Measurements from ENCODE around the gene TRIM69. TPM values are rescaled to one million over a fixed set of nuclear protein-coding genes. Genes with fewer than 3 reads are reported as not detected.

TRIM69 gene
- total RNA-seq, 1 experiment from 2014 or later = 10.8 TPM

DNA sequence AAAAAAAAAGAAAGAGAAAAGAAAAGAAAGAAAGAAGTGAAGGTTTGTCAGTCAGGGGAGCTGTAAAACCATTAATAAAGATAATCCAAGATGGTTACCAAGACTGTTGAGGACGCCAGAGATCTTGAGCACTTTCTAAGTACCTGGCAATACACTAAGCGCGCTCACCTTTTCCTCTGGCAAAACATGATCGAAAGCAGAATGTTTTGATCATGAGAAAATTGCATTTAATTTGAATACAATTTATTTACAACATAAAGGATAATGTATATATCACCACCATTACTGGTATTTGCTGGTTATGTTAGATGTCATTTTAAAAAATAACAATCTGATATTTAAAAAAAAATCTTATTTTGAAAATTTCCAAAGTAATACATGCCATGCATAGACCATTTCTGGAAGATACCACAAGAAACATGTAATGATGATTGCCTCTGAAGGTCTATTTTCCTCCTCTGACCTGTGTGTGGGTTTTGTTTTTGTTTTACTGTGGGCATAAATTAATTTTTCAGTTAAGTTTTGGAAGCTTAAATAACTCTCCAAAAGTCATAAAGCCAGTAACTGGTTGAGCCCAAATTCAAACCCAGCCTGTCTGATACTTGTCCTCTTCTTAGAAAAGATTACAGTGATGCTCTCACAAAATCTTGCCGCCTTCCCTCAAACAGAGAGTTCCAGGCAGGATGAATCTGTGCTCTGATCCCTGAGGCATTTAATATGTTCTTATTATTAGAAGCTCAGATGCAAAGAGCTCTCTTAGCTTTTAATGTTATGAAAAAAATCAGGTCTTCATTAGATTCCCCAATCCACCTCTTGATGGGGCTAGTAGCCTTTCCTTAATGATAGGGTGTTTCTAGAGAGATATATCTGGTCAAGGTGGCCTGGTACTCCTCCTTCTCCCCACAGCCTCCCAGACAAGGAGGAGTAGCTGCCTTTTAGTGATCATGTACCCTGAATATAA, 23.0 kb upstream of the TRIM69 start:
- Histone ChIP-seq H3K36me3 (ENCODE audit: low read depth, low read length) (peaks cover 31% of the 10 kb centered on the region), H3K9me3 (ENCODE audit: low read length) (no peaks in the 10 kb centered on the region), H3K79me2 (ENCODE audit: low read length) (peaks cover 37% of the 10 kb centered on the region), H2AFZ (ENCODE audit: low read length) (no peak overlapping the region), H3K4me2 (ENCODE audit: low read length) (peak overlapping the region; percentile 90), H3K4me1 (ENCODE audit: insufficient read depth, low read length) (peaks cover 6% of the 10 kb centered on the region; the same call in 1 of the 2 replicates), H3K27me3 (ENCODE audit: low read length) (no peaks in the 10 kb centered on the region), H3F3A (ENCODE audit: low read length, unreplicated experiment) (no peaks in the 10 kb centered on the region), H4K20me1 (ENCODE audit: low read length) (peaks cover 6% of the 10 kb centered on the region; the same call in 1 of the 2 replicates), H3K9ac (ENCODE audit: low read length) (peak overlapping the region; percentile 85), H3K9me2 (replicated peaks; ENCODE audit: low read length) (no peaks in the 10 kb centered on the region), H3K27ac (ENCODE audit: low read length) (no peak overlapping the region), H3K4me3 (ENCODE audit: low read length) (peak overlapping the region; percentile 76)
- ChIA-PET CTCF (interaction anchor here (0.6 to 2.4 kb wide), 12 partner anchors 13 to 324 kb away, joined by 3 to 86 read pairs (median 4); partner anchors contain the start of genes SPG11 and TRIM69), POLR2A (ENCODE audit: unreplicated experiment) (interaction anchor here (0.6 to 3.5 kb wide), 9 partner anchors 13 to 310 kb away, joined by 3 to 28 read pairs (median 6); partner anchors contain the start of genes SORD and SPG11)
- no TSS peak for BruUV-seq (replicated peaks)
- TF ChIP-seq EZH2 (IDR thresholded peaks at IDR 0.05; ENCODE audit: low read length, unreplicated experiment) (no peak), CTCF (conservative IDR thresholded peaks at IDR 0.05; ENCODE audit: low read depth, low read length) (peak; percentile 66)
- peak; percentile 4; the same call in 1 of the 2 replicates for ATAC-seq
- DNase-seq = peak; percentile 70
- intact Hi-C loops (cut with micrococcal nuclease) = loop anchor here (1.0 kb wide), 2 partner anchors 13 to 25 kb away; no protein-coding TSS in a partner anchor

DNA sequence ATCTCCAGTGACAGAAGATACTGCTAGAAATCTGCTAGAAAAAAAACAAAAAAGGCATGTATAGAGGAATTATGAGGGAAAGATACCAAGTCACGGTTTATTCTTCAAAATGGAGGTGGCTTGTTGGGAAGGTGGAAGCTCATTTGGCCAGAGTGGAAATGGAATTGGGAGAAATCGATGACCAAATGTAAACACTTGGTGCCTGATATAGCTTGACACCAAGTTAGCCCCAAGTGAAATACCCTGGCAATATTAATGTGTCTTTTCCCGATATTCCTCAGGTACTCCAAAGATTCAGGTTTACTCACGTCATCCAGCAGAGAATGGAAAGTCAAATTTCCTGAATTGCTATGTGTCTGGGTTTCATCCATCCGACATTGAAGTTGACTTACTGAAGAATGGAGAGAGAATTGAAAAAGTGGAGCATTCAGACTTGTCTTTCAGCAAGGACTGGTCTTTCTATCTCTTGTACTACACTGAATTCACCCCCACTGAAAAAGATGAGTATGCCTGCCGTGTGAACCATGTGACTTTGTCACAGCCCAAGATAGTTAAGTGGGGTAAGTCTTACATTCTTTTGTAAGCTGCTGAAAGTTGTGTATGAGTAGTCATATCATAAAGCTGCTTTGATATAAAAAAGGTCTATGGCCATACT, 21.1 kb upstream of the TRIM69 start:
- Histone ChIP-seq H2AFZ (ENCODE audit: low read length) (no peak overlapping the region), H3K9me3 (ENCODE audit: low read length) (no peaks in the 10 kb centered on the region), H3K27me3 (ENCODE audit: low read length) (no peaks in the 10 kb centered on the region), H3K36me3 (ENCODE audit: low read depth, low read length) (peaks cover 37% of the 10 kb centered on the region), H3K4me1 (ENCODE audit: insufficient read depth, low read length) (peaks cover 6% of the 10 kb centered on the region; the same call in 1 of the 2 replicates), H3F3A (ENCODE audit: low read length, unreplicated experiment) (no peaks in the 10 kb centered on the region), H4K20me1 (ENCODE audit: low read length) (peaks cover 6% of the 10 kb centered on the region; the same call in 1 of the 2 replicates), H3K9me2 (replicated peaks; ENCODE audit: low read length) (no peaks in the 10 kb centered on the region), H3K9ac (ENCODE audit: low read length) (no peak overlapping the region), H3K4me2 (ENCODE audit: low read length) (no peak overlapping the region), H3K4me3 (ENCODE audit: low read length) (no peak overlapping the region), H3K79me2 (ENCODE audit: low read length) (peaks cover 37% of the 10 kb centered on the region), H3K27ac (ENCODE audit: low read length) (no peak overlapping the region)
- CTCF ChIA-PET = no interaction called here
- no TSS peak for BruUV-seq (replicated peaks)
- no peak for ATAC-seq
- POLR2A ChIA-PET (ENCODE audit: unreplicated experiment) = no interaction called here
- TF ChIP-seq EZH2 (IDR thresholded peaks at IDR 0.05; ENCODE audit: low read length, unreplicated experiment) (no peak), EZH2phosphoT487 (IDR thresholded peaks at IDR 0.05; ENCODE audit: borderline replicate concordance, low read length) (no peak), CTCF (conservative IDR thresholded peaks at IDR 0.05; ENCODE audit: low read depth, low read length) (no peak)
- no peak for DNase-seq
- intact Hi-C loops (cut with micrococcal nuclease) = no loop called here
